Femur (tissue), 1 donor: ENCODE results near the gene MAGEC2.

Experiments used
- DNase-seq: peaks from one replicate; pipeline ENCODE4 v3.0.0-alpha.2; 2017

Gene MAGEC2, protein sequence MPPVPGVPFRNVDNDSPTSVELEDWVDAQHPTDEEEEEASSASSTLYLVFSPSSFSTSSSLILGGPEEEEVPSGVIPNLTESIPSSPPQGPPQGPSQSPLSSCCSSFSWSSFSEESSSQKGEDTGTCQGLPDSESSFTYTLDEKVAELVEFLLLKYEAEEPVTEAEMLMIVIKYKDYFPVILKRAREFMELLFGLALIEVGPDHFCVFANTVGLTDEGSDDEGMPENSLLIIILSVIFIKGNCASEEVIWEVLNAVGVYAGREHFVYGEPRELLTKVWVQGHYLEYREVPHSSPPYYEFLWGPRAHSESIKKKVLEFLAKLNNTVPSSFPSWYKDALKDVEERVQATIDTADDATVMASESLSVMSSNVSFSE

DNA sequence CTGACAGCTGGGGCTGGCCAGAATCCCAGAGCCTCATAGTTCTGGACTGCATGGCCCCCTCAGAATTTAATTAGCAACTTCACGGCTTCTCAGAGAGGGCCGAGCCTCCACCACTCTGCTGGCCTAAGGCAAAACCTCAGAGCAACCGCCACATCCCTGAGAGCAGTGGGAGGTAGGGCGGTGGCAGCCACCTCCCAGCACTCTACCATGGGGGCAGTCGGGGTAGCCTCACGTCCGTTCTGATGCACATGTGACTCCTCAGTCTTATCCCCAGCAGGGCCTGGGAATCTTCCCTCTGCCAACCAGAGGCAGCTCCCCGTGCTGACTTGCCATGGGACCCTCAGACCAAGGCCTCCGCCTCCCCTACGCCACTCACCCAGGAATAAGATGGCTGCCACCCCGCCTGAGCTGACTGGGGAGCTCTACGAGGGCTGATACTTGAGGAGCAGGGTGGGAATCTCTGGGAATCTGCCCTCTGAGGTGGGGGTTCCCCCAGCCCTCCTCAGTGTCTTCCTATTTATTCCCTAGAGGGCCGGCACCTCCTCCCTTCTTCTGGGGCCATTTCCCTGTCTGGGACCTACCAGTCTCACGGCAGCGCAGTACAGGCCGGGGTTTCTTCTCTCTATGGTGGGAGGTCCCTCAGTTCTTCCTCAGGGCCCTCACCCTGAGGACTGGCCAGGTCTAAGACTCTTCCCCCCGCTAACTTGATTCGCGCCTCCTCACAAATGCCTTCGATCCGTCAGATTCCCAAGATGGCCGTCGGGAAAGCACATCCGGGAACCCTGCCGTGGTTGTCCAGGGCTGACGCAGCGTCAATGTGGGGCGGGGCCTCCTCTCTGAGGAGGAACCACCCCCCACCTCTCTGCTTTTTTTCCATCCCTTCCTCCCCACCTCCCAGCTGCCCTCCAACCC lies at the start of gene MAGEC2:
MAGEC2 (minus strand) TSS at position 769 of the 912 bp plus-strand sequence. CDS start 1,303 bp downstream, outside the sequence.
- DNase-seq, result no peak

DNA sequence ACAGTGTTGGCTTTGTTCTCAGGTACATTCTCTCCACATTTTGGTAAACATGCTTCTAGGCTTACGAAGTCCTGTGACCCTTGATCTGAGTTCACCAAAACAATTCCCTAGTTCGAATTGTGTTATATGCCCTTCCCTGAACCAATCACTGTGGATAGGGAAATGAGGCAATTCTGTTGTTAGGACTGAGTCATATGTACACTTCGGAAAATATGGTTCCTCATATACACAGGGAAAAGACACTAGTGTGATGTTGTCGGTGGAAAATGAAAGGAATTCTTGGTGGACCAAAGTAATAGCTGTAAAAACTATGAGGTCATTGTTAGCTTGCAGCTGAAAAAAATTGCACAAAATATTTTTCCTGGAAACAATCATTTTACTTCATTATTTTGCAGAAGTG lies 46.6 kb upstream of the MAGEC2 start:
- no peak for DNase-seq

DNA sequence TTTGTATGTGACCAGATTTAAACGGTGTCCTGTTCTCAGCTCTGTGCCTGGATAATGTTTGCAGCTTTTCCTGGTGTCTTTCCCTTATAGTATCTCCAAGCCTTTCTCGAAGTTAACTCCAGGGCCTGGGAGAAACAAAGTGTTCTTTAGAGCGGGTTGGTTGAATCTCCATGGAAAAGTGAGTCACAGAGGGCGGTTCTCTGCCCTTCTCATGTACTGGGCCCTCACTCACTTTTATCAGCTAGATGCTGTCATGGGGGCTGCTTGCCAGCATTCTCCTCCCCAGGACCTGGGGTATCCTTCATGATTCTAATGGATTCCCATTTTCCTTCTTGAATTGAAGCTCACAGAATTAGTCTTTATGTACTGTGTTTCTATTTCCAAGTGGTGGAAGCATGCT lies 46.1 kb upstream of the MAGEC2 start:
- no peak for DNase-seq

DNA sequence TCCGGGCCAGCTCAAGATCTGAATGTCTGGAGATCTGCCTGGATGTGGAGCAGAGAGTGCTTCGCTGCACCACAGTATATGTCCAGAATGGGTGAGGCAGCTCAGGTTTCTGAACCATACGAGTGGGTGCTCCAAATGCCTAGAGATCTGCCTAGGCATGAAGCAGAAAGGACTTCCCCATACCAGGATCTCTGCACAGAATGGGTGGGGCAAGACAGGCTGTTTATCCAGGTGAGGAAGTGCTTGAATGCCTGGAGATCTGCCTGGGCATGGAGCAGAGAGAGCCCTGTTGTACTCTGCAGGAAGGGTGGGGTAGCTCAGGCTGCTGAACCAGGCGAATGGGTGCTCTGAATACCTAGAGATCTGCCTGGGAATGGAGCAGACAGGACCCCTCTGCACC lies 45.4 kb upstream of the MAGEC2 start:
- no peak for DNase-seq

DNA sequence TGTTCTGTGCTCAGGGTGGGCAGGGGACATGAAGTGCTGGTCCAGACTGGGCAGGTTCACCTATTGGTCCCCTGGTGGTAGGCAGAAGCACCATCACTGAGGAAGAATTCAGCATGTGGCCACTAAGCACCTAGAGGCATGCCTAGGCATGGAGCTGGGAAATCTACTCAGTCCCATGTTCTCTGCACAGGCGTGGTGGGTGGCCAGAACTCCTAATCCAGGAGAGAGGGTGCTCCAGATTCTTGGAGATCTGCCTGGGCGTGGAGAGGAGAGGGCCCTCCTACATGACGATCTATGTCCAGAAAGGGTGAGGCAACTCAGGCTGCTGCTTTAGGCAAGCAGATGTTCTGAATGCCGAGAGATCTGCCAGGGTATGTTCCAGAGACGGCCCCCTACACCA lies 44.6 kb upstream of the MAGEC2 start:
- DNase-seq, result no peak

DNA sequence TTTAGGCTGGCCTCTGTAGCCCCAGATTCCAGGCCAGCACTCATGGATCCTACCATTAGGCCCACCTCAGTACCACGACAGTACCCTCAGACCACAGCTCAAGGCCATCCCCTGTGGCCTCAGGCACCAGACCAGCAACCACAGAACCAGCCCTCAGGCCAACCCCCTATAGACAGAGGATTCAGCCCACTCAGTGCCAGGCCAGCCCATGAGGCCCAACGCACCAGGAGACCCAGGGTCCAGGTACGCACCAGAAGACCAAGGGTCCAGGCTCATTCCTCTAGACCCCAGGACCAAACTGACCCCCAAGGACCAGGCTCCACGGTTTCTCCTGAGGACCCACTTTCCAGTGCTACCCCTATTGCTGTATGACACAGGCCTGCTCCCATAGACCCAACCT lies 39.5 kb upstream of the MAGEC2 start:
- no peak for DNase-seq

DNA sequence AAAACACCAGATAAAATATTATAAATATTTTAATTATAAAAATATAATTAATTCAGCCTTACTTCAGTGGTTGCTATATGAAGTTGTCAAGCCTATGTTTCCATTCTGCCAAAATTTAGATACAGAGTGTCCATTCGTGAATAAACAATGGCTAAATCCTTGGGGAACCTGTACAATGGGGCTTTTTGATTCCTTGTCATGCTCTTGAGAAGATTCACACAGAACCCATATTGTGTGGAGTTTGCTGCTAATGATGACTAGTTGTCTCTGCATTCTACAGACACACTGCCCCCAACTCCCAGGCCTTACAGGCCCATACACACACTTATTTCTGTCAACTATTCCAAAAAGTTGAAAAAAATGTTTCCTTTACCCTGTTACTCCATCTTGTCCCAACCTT lies 33.4 kb upstream of the MAGEC2 start:
- DNase-seq, result no peak

DNA sequence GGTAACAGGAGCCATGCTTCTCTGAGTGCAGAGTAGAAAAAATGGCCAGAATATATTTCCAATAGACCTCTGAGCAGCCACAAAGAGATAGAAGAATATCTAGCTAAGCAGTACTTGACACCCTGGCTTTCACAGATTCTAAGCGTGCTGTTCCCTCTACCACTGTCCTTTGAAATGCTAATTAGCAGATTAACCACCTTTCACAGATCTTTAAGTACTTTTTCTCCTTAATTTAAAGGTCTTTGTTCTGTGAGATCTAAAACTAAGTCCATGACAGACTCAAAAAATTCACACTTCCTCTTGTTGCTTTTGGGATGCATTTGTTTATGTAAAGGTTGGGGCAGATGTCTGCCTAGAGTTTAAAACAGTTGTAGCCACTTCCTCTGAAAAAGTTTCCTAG lies 28.3 kb upstream of the MAGEC2 start:
- no peak for DNase-seq

DNA sequence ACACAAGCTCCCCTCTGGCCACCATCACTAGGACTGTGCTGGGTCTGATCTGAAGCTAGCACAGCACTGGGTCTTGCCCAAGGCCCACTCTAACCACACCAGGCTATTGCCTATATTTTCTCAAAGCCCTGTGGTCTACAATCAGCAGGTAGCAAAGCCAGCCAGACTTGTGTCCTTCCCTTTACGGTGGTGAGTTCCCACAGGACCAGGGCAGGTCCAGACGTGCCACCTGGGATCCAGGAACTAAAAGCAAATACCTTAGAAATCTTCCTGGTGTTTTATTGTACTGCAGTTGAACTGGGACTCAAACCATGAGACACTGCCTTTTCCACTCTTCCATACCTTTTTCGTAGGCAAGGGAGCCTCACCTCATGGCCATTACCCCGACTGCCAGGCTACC lies 9.0 kb upstream of the MAGEC2 start:
- no peak for DNase-seq

DNA sequence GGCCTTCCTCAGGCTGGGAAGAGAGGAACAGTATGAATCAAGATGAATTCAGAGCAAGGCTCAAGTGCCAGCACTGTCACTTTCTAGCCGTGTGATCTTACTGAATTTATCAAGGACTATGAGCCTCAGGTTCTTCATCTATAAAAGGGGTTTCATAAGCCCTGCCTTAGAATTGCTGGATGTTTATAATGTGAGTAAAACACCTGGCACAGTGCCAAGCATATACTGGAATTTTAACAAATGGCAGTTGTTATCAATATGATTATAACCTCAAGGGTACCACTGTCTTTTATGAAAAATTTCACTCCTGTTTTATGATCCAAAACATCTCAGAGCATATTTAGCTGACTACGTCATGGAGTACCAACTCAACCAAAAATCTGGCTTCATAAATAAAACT lies 4.0 kb downstream of the MAGEC2 start:
- DNase-seq, result no peak

DNA sequence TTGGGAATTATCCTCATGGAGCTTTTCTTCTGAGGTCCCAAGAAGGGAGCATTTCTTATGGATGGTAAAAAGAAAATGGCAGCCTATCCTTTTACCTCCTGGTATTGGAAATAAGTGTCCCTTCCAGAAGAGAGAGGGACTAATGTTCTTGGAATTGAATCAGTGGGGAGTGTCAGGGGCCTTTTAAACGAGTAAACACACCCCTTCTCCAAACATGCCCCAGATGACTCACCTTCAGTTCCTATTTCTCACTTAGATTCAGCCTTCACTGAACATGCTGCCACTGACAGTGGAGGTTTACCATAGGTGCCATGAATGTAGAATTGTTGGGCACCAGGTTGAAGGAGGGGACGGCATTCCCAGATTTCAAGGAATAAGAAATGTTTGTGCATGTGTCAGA lies 19.0 kb downstream of the MAGEC2 start:
- DNase-seq, result no peak

DNA sequence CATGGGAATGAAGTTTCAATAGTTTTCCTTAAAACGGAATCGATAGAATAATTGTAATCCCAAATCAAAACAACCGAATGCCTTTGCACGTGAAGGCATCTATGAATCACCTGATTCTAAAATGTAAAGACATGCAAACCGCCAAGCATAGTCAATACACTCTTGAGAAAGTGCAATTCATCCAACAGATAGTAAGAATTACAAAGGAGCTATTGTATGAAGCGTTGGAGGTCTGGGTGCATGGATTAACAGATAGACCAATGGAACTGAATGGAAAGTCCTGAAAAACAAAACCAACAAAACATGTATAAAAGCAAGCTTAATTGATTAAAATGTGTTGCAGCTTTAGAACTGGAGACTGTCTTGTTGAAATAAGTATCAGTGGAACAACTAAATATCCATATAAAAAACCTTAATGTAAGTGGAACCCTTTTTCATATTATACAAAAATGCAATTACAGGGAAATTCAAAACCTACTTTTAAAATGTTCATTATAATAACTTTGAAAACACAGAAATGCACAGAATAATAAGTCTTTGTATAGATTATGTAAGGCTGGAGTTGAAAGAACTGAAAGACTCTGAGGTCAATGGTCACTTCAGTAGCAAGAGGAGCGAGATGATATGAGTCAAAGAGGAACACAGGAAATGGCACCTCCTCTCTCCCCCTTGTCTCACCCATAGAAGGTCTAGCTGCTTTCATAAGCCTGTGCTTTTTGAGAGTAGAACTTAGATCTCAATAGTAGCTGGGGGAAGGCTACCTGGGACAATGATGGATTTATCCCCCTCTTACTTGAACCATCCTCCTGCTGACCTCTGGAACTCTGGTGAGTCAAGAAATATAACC lies 20.1 kb downstream of the MAGEC2 start:
- no peak for DNase-seq

DNA sequence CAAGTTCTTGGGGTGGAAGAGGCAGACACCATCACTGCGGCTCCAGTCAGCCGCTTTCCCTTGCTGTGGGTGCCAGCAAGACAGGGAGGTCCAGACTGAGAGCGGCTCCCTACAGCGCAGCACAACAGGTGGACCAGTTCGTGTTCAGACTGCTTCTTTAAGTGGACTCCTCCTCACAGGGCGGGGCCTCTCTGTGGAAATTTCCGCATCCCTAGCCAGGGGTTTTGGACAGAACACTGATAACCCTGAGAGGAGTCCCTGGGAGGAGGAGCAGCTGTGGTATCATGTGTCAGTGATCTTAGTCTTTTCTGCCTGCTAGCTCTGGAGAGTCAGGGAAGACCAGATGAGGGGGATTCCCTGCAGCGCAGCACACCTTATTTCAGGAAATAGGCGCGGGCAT lies 48.5 kb downstream of the MAGEC2 start:
- DNase-seq, result no peak
